A549 (cell line): Measurements from ENCODE around the gene GALNT14.

Experiments
- TF ChIP-seq, protein P1 (sequence below): fragments of >200 bp; sonication (Bioruptor Twin); formaldehyde crosslinking; IDR thresholded peaks from 3 replicates; pipeline ENCODE4 v1.5.1; 2016
- TF ChIP-seq, protein P2 (sequence below): fragments of >200 bp; sonication (Bioruptor Twin); formaldehyde crosslinking; IDR thresholded peaks from 2 replicates; pipeline ENCODE4 v1.6.1; 2016

DNA sequence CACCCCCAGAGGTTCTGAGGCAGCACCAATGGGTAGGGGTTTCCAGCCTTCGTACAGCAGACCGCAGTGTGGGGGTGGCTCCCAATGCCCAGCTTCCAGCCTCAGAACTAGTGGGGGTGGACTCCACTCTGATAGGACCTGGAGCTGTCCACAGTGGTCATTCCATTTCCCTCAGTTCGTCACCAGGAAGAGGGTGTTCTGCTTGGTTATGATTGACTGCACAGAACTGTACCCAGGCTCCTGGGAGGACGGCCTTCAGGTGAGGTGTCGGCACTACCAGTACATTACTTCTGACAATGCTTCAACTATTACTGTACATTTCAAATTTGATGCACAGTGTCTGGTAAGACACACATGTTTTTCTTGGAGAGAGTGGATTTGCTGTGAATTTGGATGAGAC is 180.6 kb downstream of the GALNT14 start:
- TF ChIP-seq, protein P1, sequence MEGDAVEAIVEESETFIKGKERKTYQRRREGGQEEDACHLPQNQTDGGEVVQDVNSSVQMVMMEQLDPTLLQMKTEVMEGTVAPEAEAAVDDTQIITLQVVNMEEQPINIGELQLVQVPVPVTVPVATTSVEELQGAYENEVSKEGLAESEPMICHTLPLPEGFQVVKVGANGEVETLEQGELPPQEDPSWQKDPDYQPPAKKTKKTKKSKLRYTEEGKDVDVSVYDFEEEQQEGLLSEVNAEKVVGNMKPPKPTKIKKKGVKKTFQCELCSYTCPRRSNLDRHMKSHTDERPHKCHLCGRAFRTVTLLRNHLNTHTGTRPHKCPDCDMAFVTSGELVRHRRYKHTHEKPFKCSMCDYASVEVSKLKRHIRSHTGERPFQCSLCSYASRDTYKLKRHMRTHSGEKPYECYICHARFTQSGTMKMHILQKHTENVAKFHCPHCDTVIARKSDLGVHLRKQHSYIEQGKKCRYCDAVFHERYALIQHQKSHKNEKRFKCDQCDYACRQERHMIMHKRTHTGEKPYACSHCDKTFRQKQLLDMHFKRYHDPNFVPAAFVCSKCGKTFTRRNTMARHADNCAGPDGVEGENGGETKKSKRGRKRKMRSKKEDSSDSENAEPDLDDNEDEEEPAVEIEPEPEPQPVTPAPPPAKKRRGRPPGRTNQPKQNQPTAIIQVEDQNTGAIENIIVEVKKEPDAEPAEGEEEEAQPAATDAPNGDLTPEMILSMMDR, result no peak
- TF ChIP-seq, protein P2, sequence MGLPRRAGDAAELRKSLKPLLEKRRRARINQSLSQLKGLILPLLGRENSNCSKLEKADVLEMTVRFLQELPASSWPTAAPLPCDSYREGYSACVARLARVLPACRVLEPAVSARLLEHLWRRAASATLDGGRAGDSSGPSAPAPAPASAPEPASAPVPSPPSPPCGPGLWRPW, result no peak
